Measurements from ENCODE around the gene TCHP. TPM values are rescaled to one million over a fixed set of nuclear protein-coding genes. Genes with fewer than 3 reads are reported as not detected.

The TCHP gene
- total RNA-seq, 1 donor from 2014 or later, result 4.2 TPM

DNA sequence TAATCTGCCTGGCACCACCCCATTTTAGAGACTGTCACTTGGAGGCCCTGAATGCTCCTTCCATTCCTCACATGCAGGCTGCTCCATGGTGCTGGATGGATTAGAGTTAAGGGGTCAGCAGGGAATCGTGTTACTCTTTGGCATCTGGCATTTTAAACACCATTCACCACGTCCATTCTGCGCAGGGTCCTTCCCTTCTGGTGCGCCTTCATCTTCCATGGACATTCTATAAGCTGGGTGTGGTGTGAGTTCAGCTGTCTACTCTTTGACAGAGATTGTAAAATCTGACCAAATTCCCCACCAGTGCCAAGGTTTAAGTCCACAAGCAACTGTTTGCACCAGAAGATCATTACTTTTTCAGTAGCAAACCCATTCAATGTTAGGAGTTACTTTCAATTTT is 48.3 kb downstream of the TCHP start:
- Histone ChIP-seq H3K36me3 (peaks cover 10 to 25% of the 10 kb centered on the region in 2 donors), H3K27me3 (no peaks in the 10 kb centered on the region), H3K9me3 (no peaks in the 10 kb centered on the region), H3K4me1 (peaks cover 16 to 34% of the 10 kb centered on the region in 2 donors), H3K4me3 (no peak overlapping the region), H3K27ac (peak overlapping the region in 1 of 2 donors; percentile 69)
- TF ChIP-seq, protein P1, sequence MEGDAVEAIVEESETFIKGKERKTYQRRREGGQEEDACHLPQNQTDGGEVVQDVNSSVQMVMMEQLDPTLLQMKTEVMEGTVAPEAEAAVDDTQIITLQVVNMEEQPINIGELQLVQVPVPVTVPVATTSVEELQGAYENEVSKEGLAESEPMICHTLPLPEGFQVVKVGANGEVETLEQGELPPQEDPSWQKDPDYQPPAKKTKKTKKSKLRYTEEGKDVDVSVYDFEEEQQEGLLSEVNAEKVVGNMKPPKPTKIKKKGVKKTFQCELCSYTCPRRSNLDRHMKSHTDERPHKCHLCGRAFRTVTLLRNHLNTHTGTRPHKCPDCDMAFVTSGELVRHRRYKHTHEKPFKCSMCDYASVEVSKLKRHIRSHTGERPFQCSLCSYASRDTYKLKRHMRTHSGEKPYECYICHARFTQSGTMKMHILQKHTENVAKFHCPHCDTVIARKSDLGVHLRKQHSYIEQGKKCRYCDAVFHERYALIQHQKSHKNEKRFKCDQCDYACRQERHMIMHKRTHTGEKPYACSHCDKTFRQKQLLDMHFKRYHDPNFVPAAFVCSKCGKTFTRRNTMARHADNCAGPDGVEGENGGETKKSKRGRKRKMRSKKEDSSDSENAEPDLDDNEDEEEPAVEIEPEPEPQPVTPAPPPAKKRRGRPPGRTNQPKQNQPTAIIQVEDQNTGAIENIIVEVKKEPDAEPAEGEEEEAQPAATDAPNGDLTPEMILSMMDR (IDR thresholded peaks at IDR 0.05), result no peak
- DNase-seq (ENCODE audit: low spot score in 2 of 2), result no peak
- intact Hi-C loops (cut with DNase I), result no loop called here

DNA sequence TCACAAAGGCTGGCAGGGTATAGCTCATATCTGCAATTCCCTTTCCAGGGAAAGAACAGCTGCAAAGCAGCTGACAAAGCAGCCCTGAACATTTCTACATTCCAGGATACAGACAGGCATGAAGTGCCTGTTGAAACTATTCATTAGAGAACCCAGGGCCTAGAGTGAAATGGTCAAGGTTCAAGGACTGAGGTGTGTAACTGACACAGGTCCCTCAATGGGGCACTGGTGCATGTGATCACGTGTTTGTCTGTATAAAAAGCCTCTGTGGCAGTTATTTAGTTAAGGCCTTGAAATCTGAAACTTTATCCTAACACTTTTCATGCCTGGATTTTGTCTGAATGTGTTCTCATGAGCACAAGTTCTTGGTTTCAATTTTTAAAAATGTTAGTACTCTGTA is 49.0 kb downstream of the TCHP start:
- Histone ChIP-seq H3K27me3 (no peaks in the 10 kb centered on the region), H3K27ac (peak overlapping the region in 1 of 2 donors; percentile 77), H3K4me3 (no peak overlapping the region), H3K9me3 (no peaks in the 10 kb centered on the region), H3K4me1 (peaks cover 16 to 35% of the 10 kb centered on the region in 2 donors), H3K36me3 (peaks cover 12 to 25% of the 10 kb centered on the region in 2 donors)
- DNase-seq (ENCODE audit: low spot score in 2 of 2), result no peak
- TF ChIP-seq, protein P1 (IDR thresholded peaks at IDR 0.05), result no peak
- intact Hi-C loops (cut with DNase I), result no loop called here

DNA sequence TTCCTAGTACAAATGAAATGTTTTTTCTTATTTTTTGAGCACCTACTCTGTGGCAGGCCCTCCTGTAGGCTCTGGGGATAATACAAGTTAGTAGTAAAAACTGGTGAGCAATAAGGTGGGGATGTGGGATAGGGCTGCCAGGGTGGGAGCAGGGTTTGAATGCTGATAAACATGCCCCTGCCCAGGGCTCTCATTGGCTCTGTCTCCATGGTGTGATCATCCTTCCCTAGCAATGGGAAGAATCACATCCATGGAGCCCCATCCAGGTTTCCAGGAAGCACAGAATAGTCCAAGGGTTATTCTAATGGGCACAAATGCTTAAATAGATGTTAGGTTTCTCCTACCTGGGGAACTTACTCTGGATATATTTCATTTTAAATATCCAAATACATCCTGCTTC is 50.6 kb downstream of the TCHP start:
- Histone ChIP-seq H3K36me3 (peaks cover 15 to 31% of the 10 kb centered on the region in 2 donors), H3K9me3 (no peaks in the 10 kb centered on the region), H3K27ac (peak overlapping the region; percentile 77 to 78), H3K27me3 (no peaks in the 10 kb centered on the region), H3K4me1 (peaks cover 16 to 35% of the 10 kb centered on the region in 2 donors), H3K4me3 (no peak overlapping the region)
- TF ChIP-seq, protein P1 (IDR thresholded peaks at IDR 0.05), result no peak
- no peak for DNase-seq (ENCODE audit: low spot score in 2 of 2)
- intact Hi-C loops (cut with DNase I), result loop anchor here (2.0 kb wide), 1 partner anchor 48 kb away; the partner anchor contains the start of gene ANKRD13A

DNA sequence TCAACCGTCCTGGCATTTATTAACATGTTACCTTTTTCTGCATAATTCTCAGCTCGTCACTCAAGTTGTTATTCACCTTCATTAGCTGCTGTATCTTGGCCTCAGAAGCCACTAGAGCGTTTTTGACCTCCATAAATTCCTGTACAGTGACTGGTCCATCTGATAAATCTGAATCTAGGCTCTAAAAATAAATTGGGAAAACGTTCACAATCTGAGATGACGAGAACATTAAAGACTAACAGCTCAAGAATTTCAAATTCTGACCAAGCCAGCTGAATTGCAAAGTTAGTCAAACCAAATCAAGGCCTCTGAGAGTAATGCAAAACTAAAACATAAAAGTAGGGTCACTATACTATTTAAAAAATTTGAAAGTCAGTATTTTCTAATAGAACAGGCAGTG is 51.1 kb downstream of the TCHP start:
- Histone ChIP-seq H3K4me1 (peaks cover 16 to 35% of the 10 kb centered on the region in 2 donors), H3K36me3 (peaks cover 15 to 37% of the 10 kb centered on the region in 2 donors)
- intact Hi-C loops (cut with DNase I), result loop anchor here (2.0 kb wide), 1 partner anchor 48 kb away; the partner anchor contains the start of gene ANKRD13A

DNA sequence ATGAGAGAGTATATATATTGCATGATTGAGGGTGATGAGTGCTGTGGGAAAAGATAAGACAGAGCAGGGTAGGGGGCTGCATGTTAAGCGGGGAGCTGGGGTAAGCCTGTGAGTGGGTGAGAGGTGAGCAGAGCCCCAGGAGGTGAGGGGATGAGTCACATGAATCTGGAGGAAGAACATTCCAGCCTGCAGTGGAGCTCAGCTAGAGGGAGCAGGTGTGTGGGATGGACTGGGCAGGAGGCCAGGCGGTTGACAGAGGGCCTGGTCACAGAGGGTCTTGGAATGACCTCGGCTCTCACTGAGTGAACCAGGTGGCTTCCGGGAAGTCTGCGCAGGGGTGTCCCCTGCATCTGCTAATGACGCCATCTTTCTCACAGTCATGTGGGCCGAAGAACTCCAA is 51.7 kb downstream of the TCHP start:
- H3K36me3 ChIP-seq, result peaks cover 15 to 42% of the 10 kb centered on the region in 2 donors
- H3K4me1 ChIP-seq, result peaks cover 13 to 32% of the 10 kb centered on the region in 2 donors
- H3K9me3 ChIP-seq, result no peaks in the 10 kb centered on the region
- H3K27me3 ChIP-seq, result no peaks in the 10 kb centered on the region
- intact Hi-C loops (cut with DNase I), result loop anchor here (2.0 kb wide), 1 partner anchor 47 kb away; the partner anchor contains the start of gene ANKRD13A
- no peak for DNase-seq (ENCODE audit: low spot score in 2 of 2)
- no peak overlapping the region for H3K4me3 ChIP-seq
- TF ChIP-seq, protein P1 (IDR thresholded peaks at IDR 0.05), result no peak
- H3K27ac ChIP-seq, result peak overlapping the region; percentile 77 to 78

More for the DNA sequence above, 51.1 kb downstream of the TCHP start:
- TF ChIP-seq, protein P1 (IDR thresholded peaks at IDR 0.05), result no peak
- no peaks in the 10 kb centered on the region for H3K9me3 ChIP-seq
- no peak overlapping the region for H3K4me3 ChIP-seq
- peak overlapping the region; percentile 77 to 78 for H3K27ac ChIP-seq
- DNase-seq (ENCODE audit: low spot score in 2 of 2), result no peak
- H3K27me3 ChIP-seq, result no peaks in the 10 kb centered on the region

Measured in ascending aorta (tissue), 2 donors.